Skeletal muscle satellite cell (primary cell): ENCODE measurements around the gene MRPL50.

Experiments used
- H3K27me3 ChIP-seq: 2 replicates; pipeline ENCODE4 v1.7.0; 2013; ENCODE audit warnings: low read length; ENCODE audit not compliant: control insufficient read depth, insufficient read depth
- H3K36me3 ChIP-seq: 2 replicates; pipeline ENCODE4 v1.7.0; 2013; ENCODE audit warnings: mild to moderate bottlenecking, control low read depth, low read length; ENCODE audit not compliant: insufficient read depth
- H3K4me1 ChIP-seq: 2 replicates; pipeline ENCODE4 v1.7.0; 2013; ENCODE audit warnings: low read length; ENCODE audit not compliant: control insufficient read depth, insufficient read depth
- H3K4me2 ChIP-seq: 2 replicates; pipeline ENCODE4 v1.7.0; 2013; ENCODE audit warnings: mild to moderate bottlenecking, low read length
- H3K4me3 ChIP-seq: 2 replicates; pipeline ENCODE4 v1.7.0; 2013; ENCODE audit warnings: low read length
- H3K9ac ChIP-seq: 2 replicates; pipeline ENCODE4 v1.7.0; 2013; ENCODE audit warnings: mild to moderate bottlenecking, low read depth, low read length, moderate library complexity
- H3K9me3 ChIP-seq: replicated peaks from 2 replicates; pipeline ENCODE4 v1.7.0; 2013; ENCODE audit warnings: mild to moderate bottlenecking, control low read depth, low read length

The MRPL50 gene

GRCh38 chr9:101417389-101417788 is 19.0 kb upstream of the MRPL50 start:
- Histone ChIP-seq H3K9ac (no peak overlapping the region), H3K4me2 (no peak overlapping the region), H3K4me3 (no peak overlapping the region), H3K27me3 (no peaks in the 10 kb centered on the region), H3K36me3 (no peaks in the 10 kb centered on the region), H3K9me3 (no peaks in the 10 kb centered on the region), H3K4me1 (peaks cover 11% of the 10 kb centered on the region)

- Histone ChIP-seq H3K9ac (no peak overlapping the region), H3K4me3 (no peak overlapping the region), H3K9me3 (no peaks in the 10 kb centered on the region), H3K4me2 (no peak overlapping the region), H3K4me1 (peaks cover 11% of the 10 kb centered on the region), H3K27me3 (no peaks in the 10 kb centered on the region), H3K36me3 (no peaks in the 10 kb centered on the region)
Measured at GRCh38 chr9:101415578-101415977, 17.2 kb upstream of the MRPL50 start.

DNA sequence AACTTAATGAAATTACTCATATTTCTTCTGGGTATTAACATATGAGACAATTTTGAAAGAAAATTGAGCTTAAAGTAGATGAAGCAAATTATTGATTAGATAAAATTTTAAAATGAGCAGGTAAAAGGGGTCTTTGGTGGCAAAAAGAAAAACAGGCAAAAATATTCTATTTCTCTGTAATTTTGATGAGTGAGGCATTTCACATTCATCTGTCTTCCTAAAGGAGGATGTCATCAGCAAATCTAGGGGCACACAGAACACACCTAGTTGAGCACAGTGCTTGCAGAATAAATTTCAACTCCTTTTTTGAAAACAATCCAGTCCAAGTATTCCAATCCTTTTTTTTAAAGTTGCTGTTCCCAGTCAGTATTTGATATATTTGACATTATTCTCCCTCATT is 16.4 kb upstream of the MRPL50 start:
- Histone ChIP-seq H3K9ac (no peak overlapping the region), H3K9me3 (peaks cover 2% of the 10 kb centered on the region), H3K4me1 (peaks cover 11% of the 10 kb centered on the region), H3K27me3 (no peaks in the 10 kb centered on the region), H3K4me3 (no peak overlapping the region), H3K4me2 (no peak overlapping the region), H3K36me3 (peaks cover 5% of the 10 kb centered on the region)

DNA sequence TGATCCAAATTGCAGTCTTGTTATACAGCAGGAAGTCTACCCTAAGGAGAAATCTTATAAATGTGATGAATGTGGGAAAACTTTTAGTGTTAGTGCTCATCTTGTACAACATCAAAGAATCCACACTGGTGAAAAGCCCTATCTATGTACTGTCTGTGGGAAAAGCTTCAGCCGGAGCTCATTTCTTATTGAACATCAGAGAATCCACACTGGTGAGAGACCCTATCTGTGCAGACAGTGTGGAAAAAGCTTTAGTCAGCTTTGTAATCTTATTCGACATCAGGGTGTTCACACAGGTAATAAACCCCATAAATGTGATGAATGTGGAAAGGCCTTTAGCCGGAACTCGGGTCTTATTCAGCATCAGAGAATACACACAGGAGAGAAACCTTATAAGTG is 10.7 kb upstream of the MRPL50 start:
- Histone ChIP-seq H3K36me3 (peaks cover 62% of the 10 kb centered on the region), H3K27me3 (no peaks in the 10 kb centered on the region), H3K4me3 (no peak overlapping the region), H3K9me3 (peaks cover 29% of the 10 kb centered on the region), H3K9ac (no peak overlapping the region), H3K4me2 (no peak overlapping the region), H3K4me1 (no peaks in the 10 kb centered on the region)

DNA sequence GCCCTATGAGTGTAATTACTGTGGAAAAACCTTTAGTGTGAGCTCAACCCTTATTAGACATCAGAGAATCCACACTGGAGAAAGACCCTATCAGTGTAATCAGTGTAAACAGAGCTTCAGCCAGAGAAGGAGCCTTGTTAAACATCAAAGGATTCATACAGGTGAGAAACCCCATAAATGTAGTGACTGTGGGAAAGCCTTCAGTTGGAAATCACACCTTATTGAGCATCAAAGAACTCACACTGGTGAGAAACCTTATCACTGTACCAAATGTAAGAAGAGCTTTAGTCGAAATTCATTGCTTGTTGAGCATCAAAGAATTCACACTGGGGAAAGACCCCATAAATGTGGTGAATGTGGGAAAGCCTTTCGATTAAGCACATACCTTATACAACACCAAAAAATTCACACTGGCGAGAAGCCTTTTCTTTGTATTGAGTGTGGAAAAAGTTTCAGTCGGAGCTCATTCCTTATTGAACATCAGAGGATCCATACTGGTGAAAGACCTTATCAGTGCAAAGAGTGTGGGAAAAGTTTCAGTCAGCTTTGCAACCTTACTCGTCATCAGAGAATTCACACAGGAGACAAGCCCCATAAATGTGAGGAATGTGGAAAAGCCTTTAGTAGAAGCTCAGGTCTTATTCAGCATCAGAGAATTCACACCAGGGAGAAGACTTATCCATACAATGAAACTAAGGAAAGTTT is 10.1 kb upstream of the MRPL50 start:
- Histone ChIP-seq H3K4me2 (no peak overlapping the region), H3K4me1 (no peaks in the 10 kb centered on the region), H3K9ac (no peak overlapping the region), H3K4me3 (no peak overlapping the region), H3K9me3 (peaks cover 29% of the 10 kb centered on the region), H3K27me3 (no peaks in the 10 kb centered on the region), H3K36me3 (peaks cover 68% of the 10 kb centered on the region)

- Histone ChIP-seq H3K4me2 (no peak overlapping the region), H3K9ac (no peak overlapping the region), H3K4me3 (no peak overlapping the region), H3K36me3 (peaks cover 87% of the 10 kb centered on the region), H3K27me3 (no peaks in the 10 kb centered on the region), H3K4me1 (peaks cover 17% of the 10 kb centered on the region), H3K9me3 (peaks cover 16% of the 10 kb centered on the region)
Measured at GRCh38 chr9:101403516-101404285, 5.3 kb upstream of the MRPL50 start.

DNA sequence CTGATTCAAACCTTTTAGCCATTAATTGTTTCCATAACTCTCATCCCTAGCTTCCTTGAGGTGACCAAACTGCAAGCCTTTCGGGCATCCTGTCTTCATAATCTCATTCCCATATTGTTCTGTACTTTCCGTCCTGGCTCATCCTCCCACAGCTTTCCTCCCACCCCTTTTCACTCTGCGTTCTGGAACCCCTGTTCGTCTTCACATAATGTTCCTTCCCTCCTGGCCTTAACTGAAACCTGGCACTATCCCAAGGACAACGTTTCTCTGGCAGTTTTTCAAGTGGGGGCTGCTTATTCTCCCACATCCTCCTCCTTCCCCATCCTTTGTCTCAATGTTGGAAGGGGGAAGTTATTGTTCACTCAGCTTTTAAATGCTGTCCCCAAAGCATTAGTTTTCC is 1.7 kb upstream of the MRPL50 start:
- Histone ChIP-seq H3K4me3 (peak overlapping the region; percentile 83), H3K9me3 (no peaks in the 10 kb centered on the region), H3K4me2 (peak overlapping the region; percentile 97), H3K4me1 (peaks cover 21% of the 10 kb centered on the region), H3K36me3 (peaks cover 57% of the 10 kb centered on the region), H3K9ac (peak overlapping the region; percentile 95), H3K27me3 (no peaks in the 10 kb centered on the region)

DNA sequence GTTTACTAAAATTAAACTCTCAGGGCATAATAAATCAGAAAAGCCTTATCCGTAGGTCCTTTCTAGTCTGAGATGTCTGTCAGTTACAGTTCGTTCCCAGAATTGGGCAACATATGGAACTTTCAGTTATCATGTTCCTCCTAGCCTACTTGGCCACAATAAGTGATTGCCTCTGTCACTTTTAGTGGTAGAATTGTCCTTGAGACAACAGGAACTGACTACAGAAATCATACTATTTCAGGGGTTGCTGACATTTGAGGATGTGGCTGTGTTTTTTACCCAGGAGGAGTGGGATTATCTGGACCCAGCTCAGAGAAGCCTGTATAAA is 1.2 kb upstream of the MRPL50 start:
- Histone ChIP-seq H3K36me3 (peaks cover 52% of the 10 kb centered on the region), H3K4me3 (peak overlapping the region; percentile 83), H3K9me3 (no peaks in the 10 kb centered on the region), H3K27me3 (no peaks in the 10 kb centered on the region), H3K4me1 (peaks cover 21% of the 10 kb centered on the region), H3K4me2 (peak overlapping the region; percentile 97), H3K9ac (peak overlapping the region; percentile 95)

GRCh38 chr9:101398930-101399642 is 668 bp upstream of the MRPL50 start:
- Histone ChIP-seq H3K36me3 (peaks cover 46% of the 10 kb centered on the region), H3K4me3 (peak overlapping the region; percentile 83), H3K9ac (peak overlapping the region; percentile 95), H3K4me1 (peaks cover 21% of the 10 kb centered on the region), H3K9me3 (no peaks in the 10 kb centered on the region), H3K4me2 (peak overlapping the region; percentile 97), H3K27me3 (no peaks in the 10 kb centered on the region)

GRCh38 chr9:101397746-101398067 is 711 bp downstream of the MRPL50 start:
- peak overlapping the region; percentile 71 for H3K4me3 ChIP-seq
- peaks cover 21% of the 10 kb centered on the region for H3K4me1 ChIP-seq
- H3K27me3 ChIP-seq = no peaks in the 10 kb centered on the region
- no peaks in the 10 kb centered on the region for H3K9me3 ChIP-seq
- H3K4me2 ChIP-seq = peak overlapping the region; percentile 87
- H3K36me3 ChIP-seq = peaks cover 33% of the 10 kb centered on the region
- peak overlapping the region; percentile 79 for H3K9ac ChIP-seq

DNA sequence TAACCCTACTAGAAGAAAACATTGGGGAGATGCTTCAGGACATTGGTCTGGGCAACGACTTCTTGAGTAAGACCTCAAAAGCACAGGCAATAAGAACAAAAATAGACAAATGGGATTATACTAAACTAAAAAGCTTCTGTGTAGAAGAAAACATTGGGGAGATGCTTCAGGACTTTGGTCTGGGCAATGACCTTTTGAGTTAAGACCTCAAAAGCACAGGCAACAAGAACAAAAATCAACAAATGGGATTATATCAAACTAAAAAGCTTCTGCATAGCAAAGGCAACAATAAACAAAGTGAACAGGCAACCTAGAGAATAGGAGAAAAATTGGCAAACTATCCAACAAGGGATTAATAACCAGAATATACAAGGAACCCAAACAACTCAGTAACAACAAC is 3.7 kb downstream of the MRPL50 start:
- H3K4me1 ChIP-seq = peaks cover 5% of the 10 kb centered on the region
- H3K36me3 ChIP-seq = peaks cover 17% of the 10 kb centered on the region
- H3K4me3 ChIP-seq = no peak overlapping the region
- H3K4me2 ChIP-seq = no peak overlapping the region
- no peak overlapping the region for H3K9ac ChIP-seq
- no peaks in the 10 kb centered on the region for H3K9me3 ChIP-seq
- no peaks in the 10 kb centered on the region for H3K27me3 ChIP-seq
